ENCODE results near the gene TXK.

- TF ChIP-seq CTCF (conservative IDR thresholded peaks at IDR 0.05; ENCODE audit: low read length) (no peak), EZH2phosphoT487 (IDR thresholded peaks at IDR 0.05; ENCODE audit: borderline replicate concordance) (no peak)
These were observed 21.9 kb downstream of the TXK start for GRCh38 chr4:48112017-48112667.
